HepG2 (cell line): Measurements from ENCODE around the gene KCNJ6. TPM values are rescaled to one million over a fixed set of nuclear protein-coding genes. Genes with fewer than 3 reads are reported as not detected.

Source experiments
- ASH2L ChIP-seq: fragments of 300-600, 200-600 bp; sonication (generic); IDR thresholded peaks from 2 replicates; pipeline ENCODE4 v1.7.0; 2017; ENCODE audit warnings: low read depth, mild to moderate bottlenecking, moderate library complexity, mixed read lengths, low read length; ENCODE audit not compliant: insufficient read length
- CEBPB ChIP-seq: IDR thresholded peaks from 2 replicates; pipeline ENCODE4 v1.6.1; 2011; ENCODE audit warnings: low read depth, low read length, improper control_type of control experiment, borderline replicate concordance
- KLF16 ChIP-seq, 2 experiments: sonication (generic) in 1 of 2; formaldehyde crosslinking in 1 of 2; IDR thresholded peaks; 2 replicates each; pipeline versions ENCODE4 v1.6.1 to v1.8.0; 2016 to 2023; ENCODE audit warnings: missing genetic modification reagents in 2 of 2, missing compliant biosample characterization in 1 of 2
- NFYC ChIP-seq: IDR thresholded peaks from 2 replicates; pipeline ENCODE4 v1.6.1; 2016; ENCODE audit warnings: missing genetic modification reagents, missing compliant biosample characterization
- PAXIP1 ChIP-seq: sonication (generic); formaldehyde crosslinking; conservative IDR thresholded peaks from 2 replicates; pipeline ENCODE4 v1.4.0; 2020; ENCODE audit warnings: mild to moderate bottlenecking, missing genetic modification reagents, moderate library complexity
- SKI ChIP-seq: fragments of 450-650 bp; IDR thresholded peaks from one replicate; pipeline ENCODE4 v1.6.1; 2018; ENCODE audit warnings: mild to moderate bottlenecking; ENCODE audit not compliant: partially characterized antibody
- polyA plus RNA-seq, 8 experiments: library from polyadenylated mRNA; depleted of rRNA in 3 of 8; stranded (reverse) in 7 of 8; unstranded in 1 of 8; fragments of >200 nt; fragmentation: Illumina TruSeq in 4 of 8; extraction: Trizol in 4 of 8; gene quantifications; 2 replicates each; pipeline versions ENCODE4 v1.2.1 to v1.2.3, GENCODE V29; 2011 to 2016; ENCODE audit warnings: low read depth in 4 of 8, missing spikeins in 1 of 8, mixed read lengths in 1 of 8; ENCODE audit not compliant: insufficient read depth in 1 of 8
- total RNA-seq, 5 experiments: library from RNA; depleted of rRNA; stranded (reverse); fragments of >200 nt; fragmentation: Illumina TruSeq; extraction: Trizol; gene quantifications; 2 replicates each; pipeline ENCODE4 v1.2.3, GENCODE V29; 2016; ENCODE audit warnings: low read depth in 1 of 5
- TF ChIP-seq, protein P1 (sequence below): sonication (generic); formaldehyde crosslinking; IDR thresholded peaks from 2 replicates; pipeline ENCODE4 v1.8.1; 2023; ENCODE audit warnings: mild to moderate bottlenecking, moderate library complexity, missing genetic modification reagents
- TF ChIP-seq, protein P2 (sequence below): sonication (generic); formaldehyde crosslinking; IDR thresholded peaks from 2 replicates; pipeline ENCODE4 v1.4.0; 2020; ENCODE audit warnings: missing genetic modification reagents, borderline replicate concordance
- TF ChIP-seq, protein P3 (sequence below): sonication (generic); formaldehyde crosslinking; IDR thresholded peaks from 2 replicates; pipeline ENCODE4 v1.4.0; 2020; ENCODE audit warnings: missing genetic modification reagents, borderline replicate concordance
- TF ChIP-seq, protein P4 (sequence below): IDR thresholded peaks from 2 replicates; pipeline ENCODE4 v1.6.1; 2016; ENCODE audit warnings: low read depth

Gene KCNJ6
- total and polyA plus RNA-seq, 2 of the 13 experiments (the other 11 are each of a cell fraction or from before 2014, with no cell fraction given) = not detected

- TF ChIP-seq PAXIP1 (CRISPR knock-in tag) = peak; percentile 58; the same call in 1 of the 2 replicates
- TF ChIP-seq, protein P1, sequence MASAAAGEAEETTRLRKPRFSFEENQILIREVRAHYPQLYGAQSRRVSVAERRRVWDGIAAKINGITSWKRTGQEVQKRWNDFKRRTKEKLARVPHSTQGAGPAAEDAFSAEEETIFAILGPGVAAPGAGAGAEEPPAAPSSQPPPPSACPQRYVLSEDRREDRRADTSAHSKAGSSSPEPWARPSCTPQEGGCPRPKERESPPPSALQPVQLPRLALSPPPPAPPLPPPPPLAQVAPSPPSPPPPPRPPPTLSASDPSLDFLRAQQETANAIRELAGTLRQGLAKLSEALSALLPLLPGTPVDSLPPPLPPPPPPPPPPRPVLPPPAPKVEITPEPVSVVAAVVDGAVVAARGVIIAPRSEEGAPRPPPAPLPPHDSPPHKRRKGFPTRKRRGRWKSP (CRISPR knock-in tag) = peak; percentile 58; the same call in 1 of the 2 replicates
- TF ChIP-seq SKI = peak; percentile 63
- TF ChIP-seq ASH2L = peak; percentile 35
- peak; percentile 71 for TF ChIP-seq NFYC (CRISPR knock-in tag)
- TF ChIP-seq, protein P2, sequence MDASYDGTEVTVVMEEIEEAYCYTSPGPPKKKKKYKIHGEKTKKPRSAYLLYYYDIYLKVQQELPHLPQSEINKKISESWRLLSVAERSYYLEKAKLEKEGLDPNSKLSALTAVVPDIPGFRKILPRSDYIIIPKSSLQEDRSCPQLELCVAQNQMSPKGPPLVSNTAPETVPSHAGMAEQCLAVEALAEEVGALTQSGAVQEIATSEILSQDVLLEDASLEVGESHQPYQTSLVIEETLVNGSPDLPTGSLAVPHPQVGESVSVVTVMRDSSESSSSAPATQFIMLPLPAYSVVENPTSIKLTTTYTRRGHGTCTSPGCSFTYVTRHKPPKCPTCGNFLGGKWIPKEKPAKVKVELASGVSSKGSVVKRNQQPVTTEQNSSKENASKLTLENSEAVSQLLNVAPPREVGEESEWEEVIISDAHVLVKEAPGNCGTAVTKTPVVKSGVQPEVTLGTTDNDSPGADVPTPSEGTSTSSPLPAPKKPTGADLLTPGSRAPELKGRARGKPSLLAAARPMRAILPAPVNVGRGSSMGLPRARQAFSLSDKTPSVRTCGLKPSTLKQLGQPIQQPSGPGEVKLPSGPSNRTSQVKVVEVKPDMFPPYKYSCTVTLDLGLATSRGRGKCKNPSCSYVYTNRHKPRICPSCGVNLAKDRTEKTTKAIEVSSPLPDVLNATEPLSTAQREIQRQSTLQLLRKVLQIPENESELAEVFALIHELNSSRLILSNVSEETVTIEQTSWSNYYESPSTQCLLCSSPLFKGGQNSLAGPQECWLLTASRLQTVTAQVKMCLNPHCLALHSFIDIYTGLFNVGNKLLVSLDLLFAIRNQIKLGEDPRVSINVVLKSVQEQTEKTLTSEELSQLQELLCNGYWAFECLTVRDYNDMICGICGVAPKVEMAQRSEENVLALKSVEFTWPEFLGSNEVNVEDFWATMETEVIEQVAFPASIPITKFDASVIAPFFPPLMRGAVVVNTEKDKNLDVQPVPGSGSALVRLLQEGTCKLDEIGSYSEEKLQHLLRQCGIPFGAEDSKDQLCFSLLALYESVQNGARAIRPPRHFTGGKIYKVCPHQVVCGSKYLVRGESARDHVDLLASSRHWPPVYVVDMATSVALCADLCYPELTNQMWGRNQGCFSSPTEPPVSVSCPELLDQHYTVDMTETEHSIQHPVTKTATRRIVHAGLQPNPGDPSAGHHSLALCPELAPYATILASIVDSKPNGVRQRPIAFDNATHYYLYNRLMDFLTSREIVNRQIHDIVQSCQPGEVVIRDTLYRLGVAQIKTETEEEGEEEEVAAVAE (CRISPR knock-in tag) = 0 out of 2 replicates have a peak, but pooled peaks have one; percentile 26
- TF ChIP-seq, protein P3, sequence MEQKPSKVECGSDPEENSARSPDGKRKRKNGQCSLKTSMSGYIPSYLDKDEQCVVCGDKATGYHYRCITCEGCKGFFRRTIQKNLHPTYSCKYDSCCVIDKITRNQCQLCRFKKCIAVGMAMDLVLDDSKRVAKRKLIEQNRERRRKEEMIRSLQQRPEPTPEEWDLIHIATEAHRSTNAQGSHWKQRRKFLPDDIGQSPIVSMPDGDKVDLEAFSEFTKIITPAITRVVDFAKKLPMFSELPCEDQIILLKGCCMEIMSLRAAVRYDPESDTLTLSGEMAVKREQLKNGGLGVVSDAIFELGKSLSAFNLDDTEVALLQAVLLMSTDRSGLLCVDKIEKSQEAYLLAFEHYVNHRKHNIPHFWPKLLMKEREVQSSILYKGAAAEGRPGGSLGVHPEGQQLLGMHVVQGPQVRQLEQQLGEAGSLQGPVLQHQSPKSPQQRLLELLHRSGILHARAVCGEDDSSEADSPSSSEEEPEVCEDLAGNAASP (CRISPR knock-in tag) = no peak
- peak; percentile 70; the same call in 1 of the 2 replicates for TF ChIP-seq CEBPB
- TF ChIP-seq KLF16 (CRISPR knock-in tag; IDR thresholded peaks at IDR 0.05) = 0 out of 4 replicates have a peak, but pooled peaks of 1 of the 2 experiments have one; percentile 13
- TF ChIP-seq, protein P4, sequence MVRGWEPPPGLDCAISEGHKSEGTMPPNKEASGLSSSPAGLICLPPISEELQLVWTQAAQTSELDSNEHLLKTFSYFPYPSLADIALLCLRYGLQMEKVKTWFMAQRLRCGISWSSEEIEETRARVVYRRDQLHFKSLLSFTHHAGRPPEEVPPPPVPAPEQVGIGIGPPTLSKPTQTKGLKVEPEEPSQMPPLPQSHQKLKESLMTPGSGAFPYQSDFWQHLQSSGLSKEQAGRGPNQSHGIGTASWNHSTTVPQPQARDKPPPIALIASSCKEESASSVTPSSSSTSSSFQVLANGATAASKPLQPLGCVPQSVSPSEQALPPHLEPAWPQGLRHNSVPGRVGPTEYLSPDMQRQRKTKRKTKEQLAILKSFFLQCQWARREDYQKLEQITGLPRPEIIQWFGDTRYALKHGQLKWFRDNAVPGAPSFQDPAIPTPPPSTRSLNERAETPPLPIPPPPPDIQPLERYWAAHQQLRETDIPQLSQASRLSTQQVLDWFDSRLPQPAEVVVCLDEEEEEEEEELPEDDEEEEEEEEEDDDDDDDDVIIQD (CRISPR knock-in tag) = peak; percentile 67; the same call in 1 of the 2 replicates
Observed at GRCh38 chr21:37565530-37566223, 350.6 kb downstream of the KCNJ6 start (continued).
